Measurements from ENCODE around the gene RBM43. TPM values are rescaled to one million over a fixed set of nuclear protein-coding genes. Genes with fewer than 3 reads are reported as not detected.

The RBM43 gene
- total and polyA plus RNA-seq, 2 of the 4 experiments (the other 2 are of a cell fraction) = 1.6 to 3.6 TPM

DNA sequence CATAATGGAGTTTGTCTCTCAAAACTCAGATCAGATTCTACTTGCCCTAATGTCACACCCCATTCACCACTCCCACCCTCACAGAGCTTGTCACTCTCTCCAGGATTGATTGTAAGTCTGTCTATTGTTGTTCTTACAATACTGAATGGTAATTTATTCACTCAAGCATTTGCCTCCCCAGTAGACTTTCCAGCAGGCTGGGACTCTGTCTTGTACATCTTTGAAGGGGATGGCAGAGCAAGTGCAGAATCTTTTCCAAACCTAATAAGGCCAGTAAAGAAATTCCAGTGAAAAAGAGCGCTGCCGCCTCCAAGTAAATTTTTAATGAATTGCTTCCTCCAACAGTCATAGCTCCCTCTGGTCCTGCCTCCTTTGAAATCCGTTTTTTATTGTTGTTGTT is 56.9 kb downstream of the RBM43 start:
- H2BK120ac ChIP-seq (ENCODE audit: low read depth, low read length) = no peak overlapping the region
- H4K91ac ChIP-seq (ENCODE audit: insufficient read depth, low read depth, low read length) = no peak overlapping the region
- no peak overlapping the region for H4K5ac ChIP-seq (ENCODE audit: low read depth, low read length)
- H2AK9ac ChIP-seq (replicated peaks; ENCODE audit: low read depth, low read length, poor library complexity) = no peak overlapping the region
- no peak overlapping the region for H2BK15ac ChIP-seq (ENCODE audit: low read depth, low read length)
- no peak overlapping the region for H3K9ac ChIP-seq (ENCODE audit: low read depth, low read length)
- no peak overlapping the region for H3K4me3 ChIP-seq (ENCODE audit: insufficient read depth, low read depth, low read length)
- no peaks in the 10 kb centered on the region for H3K79me1 ChIP-seq (ENCODE audit: low read depth in 1 of 2, low read length in 2 of 2)
- no peak for TF ChIP-seq SMC3 (IDR thresholded peaks at IDR 0.05; ENCODE audit: low read depth, low read length)
- TF ChIP-seq FOS (IDR thresholded peaks at IDR 0.05; ENCODE audit: low read depth, low read length) = no peak
- TF ChIP-seq, protein P1, sequence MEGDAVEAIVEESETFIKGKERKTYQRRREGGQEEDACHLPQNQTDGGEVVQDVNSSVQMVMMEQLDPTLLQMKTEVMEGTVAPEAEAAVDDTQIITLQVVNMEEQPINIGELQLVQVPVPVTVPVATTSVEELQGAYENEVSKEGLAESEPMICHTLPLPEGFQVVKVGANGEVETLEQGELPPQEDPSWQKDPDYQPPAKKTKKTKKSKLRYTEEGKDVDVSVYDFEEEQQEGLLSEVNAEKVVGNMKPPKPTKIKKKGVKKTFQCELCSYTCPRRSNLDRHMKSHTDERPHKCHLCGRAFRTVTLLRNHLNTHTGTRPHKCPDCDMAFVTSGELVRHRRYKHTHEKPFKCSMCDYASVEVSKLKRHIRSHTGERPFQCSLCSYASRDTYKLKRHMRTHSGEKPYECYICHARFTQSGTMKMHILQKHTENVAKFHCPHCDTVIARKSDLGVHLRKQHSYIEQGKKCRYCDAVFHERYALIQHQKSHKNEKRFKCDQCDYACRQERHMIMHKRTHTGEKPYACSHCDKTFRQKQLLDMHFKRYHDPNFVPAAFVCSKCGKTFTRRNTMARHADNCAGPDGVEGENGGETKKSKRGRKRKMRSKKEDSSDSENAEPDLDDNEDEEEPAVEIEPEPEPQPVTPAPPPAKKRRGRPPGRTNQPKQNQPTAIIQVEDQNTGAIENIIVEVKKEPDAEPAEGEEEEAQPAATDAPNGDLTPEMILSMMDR (conservative IDR thresholded peaks at IDR 0.05; ENCODE audit: low read depth, low read length) = no peak
- no peak for TF ChIP-seq CHD1 (IDR thresholded peaks at IDR 0.05; ENCODE audit: low read depth, low read length)
- TF ChIP-seq RCOR1 (IDR thresholded peaks at IDR 0.05; ENCODE audit: insufficient replicate concordance, low read length) = no peak
- no peak for TF ChIP-seq CEBPB (IDR thresholded peaks at IDR 0.05; ENCODE audit: low read depth, low read length)
- TF ChIP-seq RFX5 (IDR thresholded peaks at IDR 0.05; ENCODE audit: low read depth, low read length) = no peak
- no peak for TF ChIP-seq MAFK (IDR thresholded peaks at IDR 0.05; ENCODE audit: low read depth, low read length)
- no peak for TF ChIP-seq MAZ (IDR thresholded peaks at IDR 0.05; ENCODE audit: borderline replicate concordance, low read depth, low read length)
- TF ChIP-seq POLR2A (IDR thresholded peaks at IDR 0.05; ENCODE audit: low read depth, low read length) = no peak
- no peak for TF ChIP-seq BHLHE40 (IDR thresholded peaks at IDR 0.05; ENCODE audit: low read depth, low read length)
- TF ChIP-seq, protein P2, sequence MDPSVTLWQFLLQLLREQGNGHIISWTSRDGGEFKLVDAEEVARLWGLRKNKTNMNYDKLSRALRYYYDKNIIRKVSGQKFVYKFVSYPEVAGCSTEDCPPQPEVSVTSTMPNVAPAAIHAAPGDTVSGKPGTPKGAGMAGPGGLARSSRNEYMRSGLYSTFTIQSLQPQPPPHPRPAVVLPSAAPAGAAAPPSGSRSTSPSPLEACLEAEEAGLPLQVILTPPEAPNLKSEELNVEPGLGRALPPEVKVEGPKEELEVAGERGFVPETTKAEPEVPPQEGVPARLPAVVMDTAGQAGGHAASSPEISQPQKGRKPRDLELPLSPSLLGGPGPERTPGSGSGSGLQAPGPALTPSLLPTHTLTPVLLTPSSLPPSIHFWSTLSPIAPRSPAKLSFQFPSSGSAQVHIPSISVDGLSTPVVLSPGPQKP (IDR thresholded peaks at IDR 0.05; ENCODE audit: borderline replicate concordance, low read depth, low read length) = no peak
- no peak for TF ChIP-seq RAD21 (IDR thresholded peaks at IDR 0.05; ENCODE audit: low read length)
- no peak for TF ChIP-seq MXI1 (IDR thresholded peaks at IDR 0.05; ENCODE audit: borderline replicate concordance, low read depth, low read length)
- TF ChIP-seq NFE2L2 (IDR thresholded peaks at IDR 0.05; ENCODE audit: low read depth, low read length) = no peak
- TF ChIP-seq, protein P3, sequence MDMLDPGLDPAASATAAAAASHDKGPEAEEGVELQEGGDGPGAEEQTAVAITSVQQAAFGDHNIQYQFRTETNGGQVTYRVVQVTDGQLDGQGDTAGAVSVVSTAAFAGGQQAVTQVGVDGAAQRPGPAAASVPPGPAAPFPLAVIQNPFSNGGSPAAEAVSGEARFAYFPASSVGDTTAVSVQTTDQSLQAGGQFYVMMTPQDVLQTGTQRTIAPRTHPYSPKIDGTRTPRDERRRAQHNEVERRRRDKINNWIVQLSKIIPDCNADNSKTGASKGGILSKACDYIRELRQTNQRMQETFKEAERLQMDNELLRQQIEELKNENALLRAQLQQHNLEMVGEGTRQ (IDR thresholded peaks at IDR 0.05; ENCODE audit: low read depth, low read length) = no peak
- H3K9me3 ChIP-seq (ENCODE audit: control insufficient read depth, insufficient read depth, low read length) = no peaks in the 10 kb centered on the region
- dilution Hi-C loops (cut with HindIII; ENCODE audit: low sequenced_read_pairs, unreplicated experiment) = no loop called here
- no peak overlapping the region for H2AFZ ChIP-seq (replicated peaks; ENCODE audit: low read length, poor library complexity)
- H2BK5ac ChIP-seq (ENCODE audit: low read depth, low read length, poor library complexity, severe bottlenecking) = no peak overlapping the region
- H2AK5ac ChIP-seq (ENCODE audit: low read depth, low read length) = no peak overlapping the region
- H3K27me3 ChIP-seq (ENCODE audit: control insufficient read depth, insufficient read depth, low read length) = no peaks in the 10 kb centered on the region; the same call in 1 of the 2 replicates
- POLR2A ChIA-PET (ENCODE audit: unreplicated experiment) = no interaction called here
- no peak overlapping the region for H3K27ac ChIP-seq (ENCODE audit: insufficient read depth, low read length)
- ATAC-seq (ENCODE audit: low read depth) (no peak), DNase-seq (no peak)
- H3K4ac ChIP-seq (ENCODE audit: low read depth, low read length) = no peak overlapping the region
- no peaks in the 10 kb centered on the region for H4K20me1 ChIP-seq (ENCODE audit: insufficient read depth, low read length)
- CTCF ChIA-PET = no interaction called here
- H3K23ac ChIP-seq (ENCODE audit: low read depth, low read length) = no peak overlapping the region
- BruUV-seq (replicated peaks) = no TSS peak
- no peaks in the 10 kb centered on the region for H3K36me3 ChIP-seq (ENCODE audit: control insufficient read depth, insufficient read depth, low read length)
- intact Hi-C loops (cut with micrococcal nuclease) = no loop called here
- no peak overlapping the region for H3K14ac ChIP-seq (replicated peaks; ENCODE audit: low read depth, low read length)
- no CpG with 5 or more reads among the region's 3 CpGs for WGBS, 2 experiments (ENCODE audit: extremely low coverage in 2 of 2, insufficient read length in 1 of 2)
- H3K18ac ChIP-seq (ENCODE audit: low read depth, low read length) = no peak overlapping the region
- H3K9me1 ChIP-seq (ENCODE audit: insufficient read depth, low read length) = no peaks in the 10 kb centered on the region
- no peak overlapping the region for H4K8ac ChIP-seq (ENCODE audit: low read depth in 2 of 2, low read length in 2 of 2)
- no peak overlapping the region for H3K56ac ChIP-seq (ENCODE audit: extremely low read depth, insufficient read depth, low read length)
- no peaks in the 10 kb centered on the region for H3K4me1 ChIP-seq (ENCODE audit: control insufficient read depth, insufficient read depth, low read length)
- in situ Hi-C loops (cut with MboI; ENCODE audit: low sequenced_read_pairs) = no loop called here
- H2BK20ac ChIP-seq (ENCODE audit: low read depth, low read length) = no peak overlapping the region
- H3K4me2 ChIP-seq (ENCODE audit: low read depth, low read length) = no peak overlapping the region
